Measurements from ENCODE around the gene FBXL17.

The FBXL17 gene

GRCh38 chr5:108381954-108382783, at the start of gene FBXL17:
TSS of gene FBXL17 (minus strand) at chr5:108382098.
- TF ChIP-seq CTCF (IDR thresholded peaks at IDR 0.05; ENCODE audit: control insufficient read depth, insufficient read depth, low read depth, low read length, missing control alignments): no peak
- DNase-seq (ENCODE audit: low read depth): peak; percentile 55
- peak within 1 kb of the TSS; percentile 92 for H3K4me3 ChIP-seq (ENCODE audit: control insufficient read depth, low read depth, low read length)

GRCh38 chr5:108430931-108431608, 49.2 kb upstream of the FBXL17 start:
- no peak for TF ChIP-seq CTCF (IDR thresholded peaks at IDR 0.05; ENCODE audit: control insufficient read depth, insufficient read depth, low read depth, low read length, missing control alignments)
- H3K4me3 ChIP-seq (ENCODE audit: control insufficient read depth, low read depth, low read length): no peak overlapping the region
- no peak for DNase-seq (ENCODE audit: low read depth)

DNA sequence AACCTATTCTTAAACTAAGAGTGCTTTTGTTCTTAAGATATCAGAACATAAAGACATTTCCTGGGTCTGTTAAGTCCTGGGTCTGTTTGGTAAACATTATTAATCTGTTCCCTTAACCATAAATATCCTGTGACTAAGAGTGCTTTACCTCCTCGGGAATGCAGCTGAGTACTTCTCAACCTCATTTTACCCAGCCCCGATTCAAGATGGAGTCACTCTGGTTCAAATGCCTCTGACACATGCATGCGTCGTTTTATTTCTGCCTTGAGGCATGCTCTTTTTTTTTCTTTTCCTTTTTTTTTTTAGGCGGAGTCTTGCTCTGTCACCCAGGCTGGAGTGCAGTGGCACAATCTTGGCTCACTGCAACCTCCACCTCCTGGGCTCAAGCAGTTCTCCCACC, 39.8 kb upstream of the FBXL17 start:
- no peak for DNase-seq (ENCODE audit: low read depth)
- H3K4me3 ChIP-seq (ENCODE audit: control insufficient read depth, low read depth, low read length): no peak overlapping the region
- TF ChIP-seq CTCF (IDR thresholded peaks at IDR 0.05; ENCODE audit: control insufficient read depth, insufficient read depth, low read depth, low read length, missing control alignments): no peak

- no peak for TF ChIP-seq CTCF (IDR thresholded peaks at IDR 0.05; ENCODE audit: control insufficient read depth, insufficient read depth, low read depth, low read length, missing control alignments)
These were observed 38.9 kb upstream of the FBXL17 start for GRCh38 chr5:108420755-108421154.

GRCh38 chr5:108420158-108420557, 38.3 kb upstream of the FBXL17 start:
- no peak for TF ChIP-seq CTCF (IDR thresholded peaks at IDR 0.05; ENCODE audit: control insufficient read depth, insufficient read depth, low read depth, low read length, missing control alignments)
- H3K4me3 ChIP-seq (ENCODE audit: control insufficient read depth, low read depth, low read length): no peak overlapping the region
- DNase-seq (ENCODE audit: low read depth): no peak

More at GRCh38 chr5:108420755-108421154, 38.9 kb upstream of the FBXL17 start:
- H3K4me3 ChIP-seq (ENCODE audit: control insufficient read depth, low read depth, low read length): no peak overlapping the region
- no peak for DNase-seq (ENCODE audit: low read depth)

GRCh38 chr5:108418197-108418596, 36.3 kb upstream of the FBXL17 start:
- no peak overlapping the region for H3K4me3 ChIP-seq (ENCODE audit: control insufficient read depth, low read depth, low read length)
- DNase-seq (ENCODE audit: low read depth): no peak
- no peak for TF ChIP-seq CTCF (IDR thresholded peaks at IDR 0.05; ENCODE audit: control insufficient read depth, insufficient read depth, low read depth, low read length, missing control alignments)

Measured in AG09309 (cell line).